Colonic mucosa (tissue), 4 donors: ENCODE measurements around the gene RPL27. TPM values are rescaled to one million over a fixed set of nuclear protein-coding genes. Genes with fewer than 3 reads are reported as not detected.

Experiments
- DNase-seq: peaks from one replicate; pipeline ENCODE4 v3.0.0-alpha.2; 2020
- H3K27ac ChIP-seq: fragments of 200-600 bp; one replicate; pipeline ENCODE4 v1.8.0; 2021
- H3K27me3 ChIP-seq: fragments of 200-600 bp; one replicate; pipeline ENCODE4 v1.8.0; 2021
- H3K36me3 ChIP-seq: fragments of 200-600 bp; one replicate; pipeline ENCODE4 v1.8.0; 2021
- H3K4me1 ChIP-seq: fragments of 200-600 bp; one replicate; pipeline ENCODE4 v1.8.0; 2021; ENCODE audit warnings: mild to moderate bottlenecking
- H3K4me3 ChIP-seq: fragments of 200-600 bp; one replicate; pipeline ENCODE4 v1.8.0; 2021
- H3K9ac ChIP-seq, 2 donors: one replicate each; pipeline ENCODE4 v1.7.0; 2013; ENCODE audit warnings: control low read depth in 2 of 2, low read depth in 2 of 2, low read length in 2 of 2
- H3K9me3 ChIP-seq: fragments of 200-600 bp; one replicate; pipeline ENCODE4 v1.8.0; 2021
- CTCF ChIP-seq: fragments of 200-600 bp; IDR thresholded peaks from one replicate; pipeline ENCODE4 v1.8.0; 2022; ENCODE audit warnings: antibody characterized with exemption, mild to moderate bottlenecking
- intact Hi-C: fragments of 100-400 bp; cut with DNase I; formaldehyde crosslinking; loops from one replicate; pipeline ENCODE4 v1.14.1; 2022
- total RNA-seq, 2 donors: library from RNA; stranded (reverse); fragmentation: NEBNext Ultra II Directional in 1 of 2; extraction: Animal tissue kit (Norgen Biotek cat#: 25700) in 1 of 2; gene quantifications; one replicate each; pipeline ENCODE4 v1.2.1, GENCODE V29; 2021
- donor health status: healthy.
- donor health status: DM: no; HTN: no; CAD: no.
- donor health status: DM: no; HTN: no; CAD: no.

RPL27 gene
- total RNA-seq, 2 donors from 2014 or later, result 707 to 851 TPM

GRCh38 chr17:43016216-43016615 lies 18.0 kb downstream of the RPL27 start:
- no peak for TF ChIP-seq CTCF
- H3K4me3 ChIP-seq, result no peak overlapping the region
- H3K4me1 ChIP-seq, result no peaks in the 10 kb centered on the region
- no peak for DNase-seq
- no peak overlapping the region for H3K27ac ChIP-seq
- H3K36me3 ChIP-seq, result no peaks in the 10 kb centered on the region
- no peak overlapping the region for H3K9ac ChIP-seq
- H3K9me3 ChIP-seq, result no peaks in the 10 kb centered on the region
- intact Hi-C loops, result no loop called here
- H3K27me3 ChIP-seq, result no peaks in the 10 kb centered on the region

- Histone ChIP-seq H3K9me3 (no peaks in the 10 kb centered on the region), H3K36me3 (no peaks in the 10 kb centered on the region), H3K9ac (peak overlapping the region in 1 of 2 donors; percentile 26), H3K4me3 (no peak overlapping the region), H3K4me1 (no peaks in the 10 kb centered on the region), H3K27me3 (no peaks in the 10 kb centered on the region), H3K27ac (no peak overlapping the region)
- no peak for DNase-seq
- intact Hi-C loops, result no loop called here
- TF ChIP-seq CTCF, result no peak
Observed at GRCh38 chr17:43018008-43018853, 20.0 kb downstream of the RPL27 start.

DNA sequence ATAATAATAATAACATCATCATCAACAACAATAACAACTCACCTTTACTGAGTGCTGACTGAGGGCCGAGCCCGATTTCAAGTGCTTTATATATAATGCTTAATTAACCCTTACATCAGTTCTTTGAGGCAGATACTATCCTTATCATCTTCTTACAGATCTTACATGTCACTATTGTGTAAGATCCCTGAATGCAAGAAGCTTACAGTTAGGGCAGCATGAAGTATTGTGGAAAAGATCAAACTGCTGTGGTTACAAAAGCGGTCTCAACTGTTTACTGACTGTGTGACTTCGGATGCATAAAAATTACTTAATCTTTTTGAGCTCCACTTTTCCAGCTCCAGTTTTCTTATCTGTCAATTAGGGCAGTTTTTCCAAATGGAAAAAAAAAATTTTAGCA lies 20.7 kb downstream of the RPL27 start:
- Histone ChIP-seq H3K27ac (peak overlapping the region; percentile 83), H3K36me3 (no peaks in the 10 kb centered on the region), H3K4me3 (no peak overlapping the region), H3K27me3 (no peaks in the 10 kb centered on the region), H3K9ac (peak overlapping the region in 1 of 2 donors; percentile 26), H3K4me1 (no peaks in the 10 kb centered on the region), H3K9me3 (no peaks in the 10 kb centered on the region)
- intact Hi-C loops, result no loop called here
- no peak for TF ChIP-seq CTCF
- DNase-seq, result no peak

- H3K27ac ChIP-seq, result peak overlapping the region; percentile 83
- no peaks in the 10 kb centered on the region for H3K36me3 ChIP-seq
- no peak for TF ChIP-seq CTCF
- DNase-seq, result no peak
- H3K27me3 ChIP-seq, result no peaks in the 10 kb centered on the region
- peak overlapping the region in 1 of 2 donors; percentile 51 for H3K9ac ChIP-seq
- H3K9me3 ChIP-seq, result no peaks in the 10 kb centered on the region
- intact Hi-C loops, result no loop called here
- H3K4me1 ChIP-seq, result no peaks in the 10 kb centered on the region
- H3K4me3 ChIP-seq, result no peak overlapping the region
Observed at GRCh38 chr17:43019418-43019817, 21.2 kb downstream of the RPL27 start.

DNA sequence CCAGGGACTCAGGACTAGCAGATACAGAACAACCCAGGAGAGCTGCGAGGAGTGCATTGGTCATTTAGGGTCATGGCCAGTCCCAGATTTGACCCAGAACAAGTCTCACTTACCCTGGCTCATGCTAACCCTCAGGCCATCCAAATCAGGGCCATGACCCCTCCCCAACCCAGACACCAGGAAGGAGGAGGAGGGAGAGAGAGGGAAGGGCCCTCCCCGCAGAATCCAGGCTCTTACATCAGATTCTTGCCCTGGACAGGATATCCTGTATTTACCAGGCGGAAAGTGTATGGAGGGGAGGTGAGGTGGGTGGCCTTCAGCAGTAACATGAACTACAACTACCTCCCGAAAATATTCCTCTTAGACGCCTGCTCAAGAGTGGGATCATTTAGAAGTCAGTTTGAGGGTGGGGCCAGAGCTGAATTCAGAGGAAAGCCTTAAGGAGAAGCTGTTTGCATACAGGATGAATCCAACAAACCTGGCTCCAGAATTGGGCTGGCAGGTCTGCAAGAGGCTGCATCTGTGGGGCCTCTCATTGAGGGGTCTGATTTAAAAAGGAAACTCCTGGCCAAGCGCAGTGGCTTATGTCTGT lies 21.9 kb downstream of the RPL27 start:
- H3K9ac ChIP-seq, result peak overlapping the region in 1 of 2 donors; percentile 51
- H3K4me3 ChIP-seq, result no peak overlapping the region
- peak overlapping the region; percentile 83 for H3K27ac ChIP-seq
- H3K9me3 ChIP-seq, result no peaks in the 10 kb centered on the region
- H3K36me3 ChIP-seq, result no peaks in the 10 kb centered on the region
- no peaks in the 10 kb centered on the region for H3K4me1 ChIP-seq
- intact Hi-C loops, result loop anchor here (10.0 kb wide), 2 partner anchors 295 to 325 kb away; no protein-coding TSS in a partner anchor
- DNase-seq, result no peak
- H3K27me3 ChIP-seq, result no peaks in the 10 kb centered on the region
- no peak for TF ChIP-seq CTCF
